Central memory CD8-positive, alpha-beta T cell (primary cell): ENCODE measurements around the gene DIAPH3.
A peak's percentile ranks its signal among the peaks of the same experiment; 100 is the strongest.

Experiments used
- ATAC-seq: fragments of 150-1000 bp; cut with Tn5 transposase; replicated peaks from 2 replicates; pipeline ENCODE4 v1.10.0; 2022; ENCODE audit warnings: mild to moderate bottlenecking, moderate FRiP score, moderate number of reproducible peaks; ENCODE audit not compliant: poor library complexity, severe bottlenecking; ENCODE audit errors: extremely low read depth
- DNase-seq, 2 donors: peaks; one replicate each; pipeline ENCODE4 v3.0.0; 2021; ENCODE audit warnings: low spot score in 2 of 2
- H3K27ac Mint-ChIP-seq: one replicate; pipeline ENCODE4 v1.8.0; 2022; ENCODE audit warnings: low read depth, mild to moderate bottlenecking, moderate library complexity, mixed read lengths
- H3K27me3 Mint-ChIP-seq: one replicate; pipeline ENCODE4 v1.8.0; 2022; ENCODE audit warnings: mixed read lengths
- H3K36me3 Mint-ChIP-seq: one replicate; pipeline ENCODE4 v1.8.0; 2022; ENCODE audit warnings: mild to moderate bottlenecking, moderate library complexity, mixed read lengths; ENCODE audit not compliant: insufficient read depth
- H3K4me1 Mint-ChIP-seq: one replicate; pipeline ENCODE4 v1.8.0; 2022; ENCODE audit warnings: mixed read lengths
- H3K4me3 Mint-ChIP-seq: one replicate; pipeline ENCODE4 v1.8.0; 2022; ENCODE audit warnings: mild to moderate bottlenecking, moderate library complexity, mixed read lengths
- H3K9me3 Mint-ChIP-seq: one replicate; pipeline ENCODE4 v1.8.0; 2022; ENCODE audit warnings: mixed read lengths

The DIAPH3 gene

GRCh38 chr13:59951011-59951410 is 212.7 kb downstream of the DIAPH3 start:
- DNase-seq (no peak), ATAC-seq (no peak)
- Mint-ChIP-seq H3K36me3 (no peaks in the 10 kb centered on the region), H3K4me1 (no peaks in the 10 kb centered on the region), H3K27me3 (no peaks in the 10 kb centered on the region), H3K4me3 (no peak overlapping the region), H3K27ac (no peak overlapping the region), H3K9me3 (peaks cover 8% of the 10 kb centered on the region)

- DNase-seq (no peak), ATAC-seq (no peak)
- H3K27me3 Mint-ChIP-seq = no peaks in the 10 kb centered on the region
- peaks cover under 1% of the 10 kb centered on the region for H3K9me3 Mint-ChIP-seq
- H3K36me3 Mint-ChIP-seq = no peaks in the 10 kb centered on the region
- no peaks in the 10 kb centered on the region for H3K4me1 Mint-ChIP-seq
- no peak overlapping the region for H3K27ac Mint-ChIP-seq
- no peak overlapping the region for H3K4me3 Mint-ChIP-seq
These were observed 213.5 kb downstream of the DIAPH3 start for GRCh38 chr13:59950266-59950665.

GRCh38 chr13:59948686-59949085 is 215.0 kb downstream of the DIAPH3 start:
- no peak overlapping the region for H3K27ac Mint-ChIP-seq
- no peaks in the 10 kb centered on the region for H3K4me1 Mint-ChIP-seq
- ATAC-seq (no peak), DNase-seq (no peak)
- no peaks in the 10 kb centered on the region for H3K27me3 Mint-ChIP-seq
- H3K36me3 Mint-ChIP-seq = no peaks in the 10 kb centered on the region
- H3K9me3 Mint-ChIP-seq = no peaks in the 10 kb centered on the region
- no peak overlapping the region for H3K4me3 Mint-ChIP-seq

GRCh38 chr13:59946944-59947343 is 216.8 kb downstream of the DIAPH3 start:
- no peaks in the 10 kb centered on the region for H3K4me1 Mint-ChIP-seq
- H3K27me3 Mint-ChIP-seq = no peaks in the 10 kb centered on the region
- no peak for ATAC-seq
- DNase-seq = no peak
- H3K36me3 Mint-ChIP-seq = no peaks in the 10 kb centered on the region
- no peak overlapping the region for H3K27ac Mint-ChIP-seq
- H3K9me3 Mint-ChIP-seq = no peaks in the 10 kb centered on the region
- H3K4me3 Mint-ChIP-seq = no peak overlapping the region

- H3K27ac Mint-ChIP-seq = no peak overlapping the region
- peaks cover 19% of the 10 kb centered on the region for H3K9me3 Mint-ChIP-seq
- H3K4me3 Mint-ChIP-seq = no peak overlapping the region
- H3K27me3 Mint-ChIP-seq = no peaks in the 10 kb centered on the region
- no peaks in the 10 kb centered on the region for H3K4me1 Mint-ChIP-seq
- DNase-seq (no peak), ATAC-seq (no peak)
- no peaks in the 10 kb centered on the region for H3K36me3 Mint-ChIP-seq
These were observed 232.1 kb downstream of the DIAPH3 start for GRCh38 chr13:59931621-59932020.

- no peak overlapping the region for H3K27ac Mint-ChIP-seq
- peaks cover 19% of the 10 kb centered on the region for H3K9me3 Mint-ChIP-seq
- DNase-seq = no peak
- peaks cover 2% of the 10 kb centered on the region for H3K36me3 Mint-ChIP-seq
- H3K4me1 Mint-ChIP-seq = no peaks in the 10 kb centered on the region
- no peaks in the 10 kb centered on the region for H3K27me3 Mint-ChIP-seq
- no peak overlapping the region for H3K4me3 Mint-ChIP-seq
- ATAC-seq = no peak
These were observed 239.5 kb downstream of the DIAPH3 start for GRCh38 chr13:59924256-59924655.

- no peaks in the 10 kb centered on the region for H3K36me3 Mint-ChIP-seq
- H3K4me3 Mint-ChIP-seq = no peak overlapping the region
- H3K27ac Mint-ChIP-seq = no peak overlapping the region
- H3K9me3 Mint-ChIP-seq = no peaks in the 10 kb centered on the region
- no peaks in the 10 kb centered on the region for H3K27me3 Mint-ChIP-seq
- no peak for ATAC-seq
- H3K4me1 Mint-ChIP-seq = no peaks in the 10 kb centered on the region
- DNase-seq = no peak
These were observed 248.5 kb downstream of the DIAPH3 start for GRCh38 chr13:59915252-59915651.

GRCh38 chr13:59914556-59914955 is 249.2 kb downstream of the DIAPH3 start:
- no peak for DNase-seq
- Mint-ChIP-seq H3K27ac (no peak overlapping the region), H3K4me3 (no peak overlapping the region), H3K36me3 (no peaks in the 10 kb centered on the region), H3K27me3 (no peaks in the 10 kb centered on the region), H3K4me1 (no peaks in the 10 kb centered on the region), H3K9me3 (no peaks in the 10 kb centered on the region)
- no peak for ATAC-seq

GRCh38 chr13:59906413-59907049 is 257.2 kb downstream of the DIAPH3 start:
- no peak overlapping the region for H3K27ac Mint-ChIP-seq
- no peak for DNase-seq
- H3K27me3 Mint-ChIP-seq = no peaks in the 10 kb centered on the region
- H3K9me3 Mint-ChIP-seq = no peaks in the 10 kb centered on the region
- no peak for ATAC-seq
- no peak overlapping the region for H3K4me3 Mint-ChIP-seq
- H3K36me3 Mint-ChIP-seq = no peaks in the 10 kb centered on the region
- peaks cover under 1% of the 10 kb centered on the region for H3K4me1 Mint-ChIP-seq

GRCh38 chr13:59901191-59901590 is 262.5 kb downstream of the DIAPH3 start:
- no peak overlapping the region for H3K4me3 Mint-ChIP-seq
- H3K36me3 Mint-ChIP-seq = no peaks in the 10 kb centered on the region
- DNase-seq (no peak), ATAC-seq (peak; percentile 54)
- H3K4me1 Mint-ChIP-seq = peaks cover 11% of the 10 kb centered on the region
- H3K9me3 Mint-ChIP-seq = no peaks in the 10 kb centered on the region
- H3K27me3 Mint-ChIP-seq = no peaks in the 10 kb centered on the region
- no peak overlapping the region for H3K27ac Mint-ChIP-seq

- ATAC-seq (no peak), DNase-seq (no peak)
- Mint-ChIP-seq H3K27me3 (no peaks in the 10 kb centered on the region), H3K4me3 (no peak overlapping the region), H3K9me3 (no peaks in the 10 kb centered on the region), H3K27ac (no peak overlapping the region), H3K36me3 (no peaks in the 10 kb centered on the region), H3K4me1 (peaks cover 11% of the 10 kb centered on the region)
These were observed 265.7 kb downstream of the DIAPH3 start for GRCh38 chr13:59898066-59898465.

- DNase-seq (no peak), ATAC-seq (no peak)
- H3K27me3 Mint-ChIP-seq = no peaks in the 10 kb centered on the region
- H3K36me3 Mint-ChIP-seq = no peaks in the 10 kb centered on the region
- H3K4me3 Mint-ChIP-seq = no peak overlapping the region
- no peaks in the 10 kb centered on the region for H3K4me1 Mint-ChIP-seq
- H3K27ac Mint-ChIP-seq = no peak overlapping the region
- H3K9me3 Mint-ChIP-seq = no peaks in the 10 kb centered on the region
These were observed 270.5 kb downstream of the DIAPH3 start for GRCh38 chr13:59893266-59893665.

GRCh38 chr13:59891053-59891452 is 272.7 kb downstream of the DIAPH3 start:
- ATAC-seq (no peak), DNase-seq (no peak)
- H3K27ac Mint-ChIP-seq = no peak overlapping the region
- H3K9me3 Mint-ChIP-seq = no peaks in the 10 kb centered on the region
- no peaks in the 10 kb centered on the region for H3K27me3 Mint-ChIP-seq
- H3K36me3 Mint-ChIP-seq = no peaks in the 10 kb centered on the region
- no peak overlapping the region for H3K4me3 Mint-ChIP-seq
- no peaks in the 10 kb centered on the region for H3K4me1 Mint-ChIP-seq

GRCh38 chr13:59890054-59890453 is 273.7 kb downstream of the DIAPH3 start:
- DNase-seq = no peak
- Mint-ChIP-seq H3K27me3 (no peaks in the 10 kb centered on the region), H3K4me1 (no peaks in the 10 kb centered on the region), H3K36me3 (no peaks in the 10 kb centered on the region), H3K27ac (no peak overlapping the region), H3K4me3 (no peak overlapping the region), H3K9me3 (no peaks in the 10 kb centered on the region)
- no peak for ATAC-seq
